SK-N-SH (cell line): ENCODE measurements around the gene BMP6. TPM values are rescaled to one million over a fixed set of nuclear protein-coding genes. Genes with fewer than 3 reads are reported as not detected.
A peak's percentile ranks its signal among the peaks of the same experiment; 100 is the strongest.

Experiments
- CTCF ChIA-PET: fragments of 300-600, 350-600 bp; formaldehyde crosslinking; extraction: SDS; loops from one replicate; lab custom pipeline; 2021; lab: Yijun Ruan, JAX
- POLR2A ChIA-PET: fragments of 350-600 bp; sonication (Branson Sonifier 250); formaldehyde crosslinking; extraction: SDS; loops from one replicate; lab custom pipeline; 2020; ENCODE audit warnings: antibody characterized with exemption, inconsistent platforms; lab: Yijun Ruan, JAX
- DNase-seq: peaks from one replicate; pipeline ENCODE4 v3.0.0; 2012
- H2AFZ ChIP-seq: fragments of 200-600 bp; sonication (generic); 2 replicates; pipeline ENCODE4 v1.8.1; 2016; ENCODE audit warnings: antibody characterized with exemption, mild to moderate bottlenecking, low read depth
- H3F3A ChIP-seq: fragments of 200-600 bp; sonication (generic); replicated peaks from 2 replicates; pipeline ENCODE3; 2016; ENCODE audit warnings: antibody characterized with exemption, mild to moderate bottlenecking; ENCODE audit not compliant: insufficient read depth
- H3K27ac ChIP-seq, 2 experiments: fragments of 200-500 bp in 1 of 2; fragments of 200-600 bp in 1 of 2; sonication (Bioruptor generic) in 1 of 2; sonication (generic), shearing (Covaris generic) in 1 of 2; 2 replicates each; pipeline versions ENCODE4 v1.5.1 to v1.6.1; 2014 to 2016; ENCODE audit warnings: low read depth in 2 of 2, inconsistent platforms in 1 of 2, low read length in 1 of 2, mild to moderate bottlenecking in 1 of 2, mixed read lengths in 1 of 2
- H3K27me3 ChIP-seq: fragments of 200-600 bp; sonication (generic), shearing (Covaris generic); 2 replicates; pipeline ENCODE4 v1.6.1; 2016; ENCODE audit warnings: mixed run types; ENCODE audit not compliant: insufficient read depth
- H3K36me3 ChIP-seq, 2 experiments: fragments of 200-500 bp in 1 of 2; fragments of 200-600 bp in 1 of 2; sonication (Bioruptor generic) in 1 of 2; sonication (generic) in 1 of 2; replicated peaks in 1 of 2; 2 replicates each; pipeline versions ENCODE3 to v1.5.1; 2014 to 2016; ENCODE audit warnings: low read length in 1 of 2, mild to moderate bottlenecking in 1 of 2; ENCODE audit not compliant: insufficient read depth in 2 of 2, control insufficient read depth in 1 of 2
- H3K4me1 ChIP-seq, 2 experiments: fragments of 200-500 bp in 1 of 2; fragments of 200-600 bp in 1 of 2; sonication (Bioruptor generic) in 1 of 2; sonication (generic), shearing (Covaris generic) in 1 of 2; 2 replicates each; pipeline versions ENCODE4 v1.5.1 to v1.6.1; 2014 to 2016; ENCODE audit warnings: low read depth in 1 of 2, low read length in 1 of 2, mixed run types in 1 of 2; ENCODE audit not compliant: insufficient read depth in 2 of 2, control insufficient read depth in 1 of 2
- H3K4me2 ChIP-seq: fragments of 200-600 bp; sonication (generic), shearing (Covaris generic); 2 replicates; pipeline ENCODE4 v1.6.1; 2017; ENCODE audit warnings: mixed run types
- H3K4me3 ChIP-seq, 2 experiments: fragments of 200-500 bp in 1 of 2; fragments of 200-600 bp in 1 of 2; sonication (Bioruptor generic) in 1 of 2; sonication (generic), shearing (Covaris generic) in 1 of 2; 2 replicates each; pipeline versions ENCODE4 v1.5.1 to v1.8.1; 2014 to 2016; ENCODE audit warnings: low read depth in 2 of 2, inconsistent platforms in 1 of 2, low read length in 1 of 2, mild to moderate bottlenecking in 1 of 2, mixed read lengths in 1 of 2, moderate library complexity in 1 of 2
- H3K79me2 ChIP-seq: fragments of 200-600 bp; sonication (generic); 2 replicates; pipeline ENCODE4 v1.8.1; 2017; ENCODE audit warnings: mild to moderate bottlenecking; ENCODE audit not compliant: insufficient read depth
- H3K9ac ChIP-seq: fragments of 200-600 bp; sonication (generic); 2 replicates; pipeline ENCODE4 v1.6.1; 2017; ENCODE audit warnings: mixed run types
- H3K9me2 ChIP-seq: fragments of 200-600 bp; sonication (generic); 2 replicates; pipeline ENCODE4 v1.6.1; 2017; ENCODE audit warnings: mixed run types
- H3K9me3 ChIP-seq: fragments of 200-600 bp; sonication (generic); 2 replicates; pipeline ENCODE4 v1.6.1; 2017; ENCODE audit warnings: mixed run types, mild to moderate bottlenecking, moderate library complexity
- H4K20me1 ChIP-seq: fragments of 200-600 bp; sonication (generic); 2 replicates; pipeline ENCODE4 v1.6.1; 2017; ENCODE audit warnings: mild to moderate bottlenecking, mixed run types; ENCODE audit not compliant: insufficient read depth
- EP300 ChIP-seq, 2 experiments: IDR thresholded peaks; 2 replicates each; pipeline versions ENCODE4 v1.4.0 to v1.6.1; 2012; ENCODE audit warnings: borderline replicate concordance in 1 of 2, low read depth in 1 of 2, low read length in 1 of 2
- EZH2phosphoT487 ChIP-seq: fragments of 200-600 bp; sonication (generic); IDR thresholded peaks from 2 replicates; pipeline ENCODE4 v1.6.1; 2017; ENCODE audit warnings: low read depth, mixed run types, mild to moderate bottlenecking, antibody characterized with exemption, moderate library complexity, borderline replicate concordance
- FOXJ3 ChIP-seq: sonication (generic); formaldehyde crosslinking; IDR thresholded peaks from 2 replicates; pipeline ENCODE4 v1.5.1; 2020; ENCODE audit warnings: mild to moderate bottlenecking, missing genetic modification reagents
- NRF1 ChIP-seq: IDR thresholded peaks from 2 replicates; pipeline ENCODE4 v1.6.1; 2012; ENCODE audit warnings: low read depth, mild to moderate bottlenecking, low read length
- RCOR1 ChIP-seq: fragments of 150-350 bp; IDR thresholded peaks from 2 replicates; pipeline ENCODE4 v1.6.1; 2017; ENCODE audit warnings: antibody characterized with exemption, low read length
- TAF1 ChIP-seq: IDR thresholded peaks from 2 replicates; pipeline ENCODE4 v1.6.1; 2012; ENCODE audit warnings: low read depth, mild to moderate bottlenecking, low read length, moderate library complexity, borderline replicate concordance
- WGBS: methylation state at CpG from one replicate; pipeline ENCODE4 v1.1.6; 2017; ENCODE audit warnings: low lambda C conversion rate; 5-methylcytosine and 5-hydroxymethylcytosine counted together
- polyA plus RNA-seq, 3 experiments: library from polyadenylated mRNA; depleted of rRNA; stranded (reverse); fragments of >200 nt; gene quantifications; 2 replicates each; pipeline ENCODE4 v1.2.3, GENCODE V29; 2012
- TF ChIP-seq, protein P1 (sequence below): fragments of 150-350 bp; IDR thresholded peaks from 2 replicates; pipeline ENCODE4 v1.6.1; 2017; ENCODE audit warnings: antibody characterized with exemption, low read length, low read depth, borderline replicate concordance
- TF ChIP-seq, protein P2 (sequence below): fragments of 150-350 bp; IDR thresholded peaks from 2 replicates; pipeline ENCODE4 v1.6.1; 2016; ENCODE audit warnings: mild to moderate bottlenecking, low read depth, low read length
- TF ChIP-seq, protein P3 (sequence below): IDR thresholded peaks from 2 replicates; pipeline ENCODE4 v1.4.0; 2012; ENCODE audit warnings: low read depth, borderline replicate concordance
- TF ChIP-seq, protein P4 (sequence below): IDR thresholded peaks from 2 replicates; pipeline ENCODE4; 2012
- TF ChIP-seq, protein P5 (sequence below): IDR thresholded peaks from 2 replicates; pipeline ENCODE4 v1.4.0; 2012; ENCODE audit warnings: low read depth

Gene BMP6
- polyA plus RNA-seq, 1 of the 3 experiments (the other 2 are of a cell fraction): not detected

DNA sequence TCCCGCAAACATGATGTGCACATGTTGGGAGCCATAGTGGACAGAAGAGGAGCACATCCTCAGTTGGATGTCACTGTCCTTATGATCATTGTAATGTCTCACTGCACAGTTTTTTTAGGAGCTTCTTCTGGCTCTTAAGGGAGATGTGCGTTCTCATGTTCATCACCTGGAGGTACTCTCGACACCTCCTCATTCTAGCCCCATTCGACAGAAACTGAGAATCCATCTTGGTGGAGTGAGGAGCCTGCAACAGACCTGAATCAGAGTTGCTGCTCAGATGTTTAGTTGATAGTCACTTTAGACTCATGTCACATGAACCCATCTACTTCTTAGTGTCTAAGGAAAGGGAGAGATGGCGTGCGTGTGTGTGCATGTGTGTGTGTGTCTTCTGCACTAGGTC is 2.3 kb upstream of the BMP6 start:
- no peaks in the 10 kb centered on the region for H3F3A ChIP-seq
- no peak for TF ChIP-seq TAF1
- no peak for TF ChIP-seq NRF1
- no peak for TF ChIP-seq EP300 (IDR thresholded peaks at IDR 0.05; ENCODE audit: borderline replicate concordance in 1 of 2, low read depth in 1 of 2, low read length in 1 of 2)
- TF ChIP-seq RCOR1: no peak
- no peak for TF ChIP-seq EZH2phosphoT487
- TF ChIP-seq, protein P1, sequence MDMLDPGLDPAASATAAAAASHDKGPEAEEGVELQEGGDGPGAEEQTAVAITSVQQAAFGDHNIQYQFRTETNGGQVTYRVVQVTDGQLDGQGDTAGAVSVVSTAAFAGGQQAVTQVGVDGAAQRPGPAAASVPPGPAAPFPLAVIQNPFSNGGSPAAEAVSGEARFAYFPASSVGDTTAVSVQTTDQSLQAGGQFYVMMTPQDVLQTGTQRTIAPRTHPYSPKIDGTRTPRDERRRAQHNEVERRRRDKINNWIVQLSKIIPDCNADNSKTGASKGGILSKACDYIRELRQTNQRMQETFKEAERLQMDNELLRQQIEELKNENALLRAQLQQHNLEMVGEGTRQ: no peak
- TF ChIP-seq, protein P2, sequence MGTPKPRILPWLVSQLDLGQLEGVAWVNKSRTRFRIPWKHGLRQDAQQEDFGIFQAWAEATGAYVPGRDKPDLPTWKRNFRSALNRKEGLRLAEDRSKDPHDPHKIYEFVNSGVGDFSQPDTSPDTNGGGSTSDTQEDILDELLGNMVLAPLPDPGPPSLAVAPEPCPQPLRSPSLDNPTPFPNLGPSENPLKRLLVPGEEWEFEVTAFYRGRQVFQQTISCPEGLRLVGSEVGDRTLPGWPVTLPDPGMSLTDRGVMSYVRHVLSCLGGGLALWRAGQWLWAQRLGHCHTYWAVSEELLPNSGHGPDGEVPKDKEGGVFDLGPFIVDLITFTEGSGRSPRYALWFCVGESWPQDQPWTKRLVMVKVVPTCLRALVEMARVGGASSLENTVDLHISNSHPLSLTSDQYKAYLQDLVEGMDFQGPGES: no peak
- TF ChIP-seq, protein P3, sequence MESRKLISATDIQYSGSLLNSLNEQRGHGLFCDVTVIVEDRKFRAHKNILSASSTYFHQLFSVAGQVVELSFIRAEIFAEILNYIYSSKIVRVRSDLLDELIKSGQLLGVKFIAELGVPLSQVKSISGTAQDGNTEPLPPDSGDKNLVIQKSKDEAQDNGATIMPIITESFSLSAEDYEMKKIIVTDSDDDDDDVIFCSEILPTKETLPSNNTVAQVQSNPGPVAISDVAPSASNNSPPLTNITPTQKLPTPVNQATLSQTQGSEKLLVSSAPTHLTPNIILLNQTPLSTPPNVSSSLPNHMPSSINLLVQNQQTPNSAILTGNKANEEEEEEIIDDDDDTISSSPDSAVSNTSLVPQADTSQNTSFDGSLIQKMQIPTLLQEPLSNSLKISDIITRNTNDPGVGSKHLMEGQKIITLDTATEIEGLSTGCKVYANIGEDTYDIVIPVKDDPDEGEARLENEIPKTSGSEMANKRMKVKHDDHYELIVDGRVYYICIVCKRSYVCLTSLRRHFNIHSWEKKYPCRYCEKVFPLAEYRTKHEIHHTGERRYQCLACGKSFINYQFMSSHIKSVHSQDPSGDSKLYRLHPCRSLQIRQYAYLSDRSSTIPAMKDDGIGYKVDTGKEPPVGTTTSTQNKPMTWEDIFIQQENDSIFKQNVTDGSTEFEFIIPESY: no peak
- TF ChIP-seq, all 33 proteins: peak for 0
- H3K4me3 ChIP-seq: no peak overlapping the region
- no peak for DNase-seq
- H2AFZ ChIP-seq: no peak overlapping the region
- no peaks in the 10 kb centered on the region for H3K79me2 ChIP-seq
- H3K4me2 ChIP-seq: no peak overlapping the region
- POLR2A ChIA-PET: no interaction called here
- H3K9ac ChIP-seq: no peak overlapping the region
- no peaks in the 10 kb centered on the region for H4K20me1 ChIP-seq
- H3K27ac ChIP-seq: no peak overlapping the region
- peaks cover 5 to 7% of the 10 kb centered on the region in 2 experiments; a peak in 1 of 4 replicates for H3K4me1 ChIP-seq
- peaks cover 43% of the 10 kb centered on the region for H3K27me3 ChIP-seq
- no peaks in the 10 kb centered on the region for H3K9me3 ChIP-seq
- H3K36me3 ChIP-seq: no peaks in the 10 kb centered on the region
- 53% methylated on average over 6 of the region's 6 CpGs for WGBS
- CTCF ChIA-PET: interaction anchor here (1.0 to 3.2 kb wide), 16 partner anchors 9 to 448 kb away, joined by 3 to 18 read pairs (median 4); no protein-coding TSS in a partner anchor
- H3K9me2 ChIP-seq: no peaks in the 10 kb centered on the region

DNA sequence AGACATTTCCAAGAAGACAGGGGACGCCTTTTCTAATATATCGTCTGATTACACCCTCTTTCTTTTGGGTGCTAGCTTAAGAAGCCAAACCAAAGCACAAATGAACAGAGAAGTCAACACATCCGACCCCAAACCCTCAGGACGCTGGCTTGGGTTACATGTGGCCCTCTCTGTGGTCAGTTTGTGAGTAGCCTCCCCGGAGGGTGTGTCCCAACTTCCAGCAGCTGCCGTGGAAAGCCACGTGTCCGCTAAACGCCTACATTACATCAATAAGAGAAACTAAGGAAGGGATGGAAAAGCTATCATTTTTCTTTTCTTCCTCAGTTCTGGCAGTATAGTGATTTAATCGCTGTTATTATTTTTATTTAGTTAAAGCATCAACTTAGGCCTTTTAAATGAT is 487 bp upstream of the BMP6 start:
- Histone ChIP-seq H3K4me2 (peak overlapping the region; percentile 97), H3K4me3 (peak overlapping the region; percentile 47 to 70), H3K9ac (no peak overlapping the region), H2AFZ (no peak overlapping the region), H3K27ac (no peak overlapping the region), H3F3A (no peaks in the 10 kb centered on the region), H3K79me2 (no peaks in the 10 kb centered on the region), H3K27me3 (peaks cover 42% of the 10 kb centered on the region), H3K4me1 (peaks cover 5 to 7% of the 10 kb centered on the region in 2 experiments; a peak in 2 of 4 replicates), H3K9me3 (no peaks in the 10 kb centered on the region), H3K9me2 (no peaks in the 10 kb centered on the region), H3K36me3 (no peaks in the 10 kb centered on the region), H4K20me1 (no peaks in the 10 kb centered on the region)
- TF ChIP-seq FOXJ3: no peak
- TF ChIP-seq, protein P4, sequence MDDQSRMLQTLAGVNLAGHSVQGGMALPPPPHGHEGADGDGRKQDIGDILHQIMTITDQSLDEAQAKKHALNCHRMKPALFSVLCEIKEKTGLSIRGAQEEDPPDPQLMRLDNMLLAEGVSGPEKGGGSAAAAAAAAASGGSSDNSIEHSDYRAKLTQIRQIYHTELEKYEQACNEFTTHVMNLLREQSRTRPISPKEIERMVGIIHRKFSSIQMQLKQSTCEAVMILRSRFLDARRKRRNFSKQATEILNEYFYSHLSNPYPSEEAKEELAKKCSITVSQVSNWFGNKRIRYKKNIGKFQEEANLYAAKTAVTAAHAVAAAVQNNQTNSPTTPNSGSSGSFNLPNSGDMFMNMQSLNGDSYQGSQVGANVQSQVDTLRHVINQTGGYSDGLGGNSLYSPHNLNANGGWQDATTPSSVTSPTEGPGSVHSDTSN: no peak
- TF ChIP-seq, protein P5, sequence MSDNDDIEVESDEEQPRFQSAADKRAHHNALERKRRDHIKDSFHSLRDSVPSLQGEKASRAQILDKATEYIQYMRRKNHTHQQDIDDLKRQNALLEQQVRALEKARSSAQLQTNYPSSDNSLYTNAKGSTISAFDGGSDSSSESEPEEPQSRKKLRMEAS: no peak
- ChIA-PET CTCF (interaction anchor here (0.9 to 1.3 kb wide), 4 partner anchors 22 to 334 kb away, joined by 3 to 8 read pairs (median 4); no protein-coding TSS in a partner anchor), POLR2A (no interaction called here)
- 13% methylated on average over 10 of the region's 10 CpGs for WGBS
- no peak for DNase-seq
